ENCODE results near the gene ADGRA1.

DNA sequence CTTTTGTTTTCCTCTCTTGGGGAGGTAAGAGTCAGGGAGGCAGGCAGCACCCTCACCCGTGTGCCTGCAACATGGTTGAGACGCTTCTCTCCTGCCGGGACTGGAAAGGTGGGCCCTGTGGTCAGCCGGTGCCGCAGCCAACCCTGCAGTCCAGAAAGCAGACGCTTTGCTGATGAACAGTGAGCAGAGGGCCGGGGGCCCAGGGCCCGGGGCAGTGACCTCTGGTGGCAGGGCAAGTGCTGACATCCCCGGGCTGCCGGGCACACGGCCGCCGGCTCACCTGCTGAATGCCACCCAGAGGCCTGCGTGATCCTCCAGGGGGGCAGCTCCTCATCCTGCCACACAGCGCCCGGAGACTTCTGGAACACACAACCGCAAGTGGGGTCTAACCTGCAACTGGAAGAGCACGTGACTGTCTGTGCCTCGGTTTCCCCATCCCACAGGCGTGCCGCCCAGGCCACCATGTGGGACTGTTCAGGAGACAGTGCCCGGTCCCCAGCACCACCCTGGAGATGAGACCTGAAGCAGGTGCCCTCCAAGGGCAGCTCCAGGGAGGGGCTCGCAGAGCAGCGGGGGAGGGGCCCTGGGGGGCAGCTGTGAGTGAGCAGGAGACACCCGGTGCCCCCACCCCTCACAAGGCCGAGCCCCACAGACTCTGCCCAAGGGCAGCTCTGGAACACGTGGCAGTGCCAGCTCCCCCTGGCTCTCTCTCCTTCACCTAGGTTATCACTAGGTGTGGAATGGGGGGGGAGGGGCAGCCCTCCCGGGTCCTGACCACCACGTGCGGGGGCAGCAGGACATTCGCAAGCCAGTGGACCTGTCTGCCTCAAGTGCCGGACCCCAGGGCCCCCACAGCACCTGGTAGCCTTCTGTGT is 2.2 kb upstream of the ADGRA1 start:
- TF ChIP-seq, protein P1, sequence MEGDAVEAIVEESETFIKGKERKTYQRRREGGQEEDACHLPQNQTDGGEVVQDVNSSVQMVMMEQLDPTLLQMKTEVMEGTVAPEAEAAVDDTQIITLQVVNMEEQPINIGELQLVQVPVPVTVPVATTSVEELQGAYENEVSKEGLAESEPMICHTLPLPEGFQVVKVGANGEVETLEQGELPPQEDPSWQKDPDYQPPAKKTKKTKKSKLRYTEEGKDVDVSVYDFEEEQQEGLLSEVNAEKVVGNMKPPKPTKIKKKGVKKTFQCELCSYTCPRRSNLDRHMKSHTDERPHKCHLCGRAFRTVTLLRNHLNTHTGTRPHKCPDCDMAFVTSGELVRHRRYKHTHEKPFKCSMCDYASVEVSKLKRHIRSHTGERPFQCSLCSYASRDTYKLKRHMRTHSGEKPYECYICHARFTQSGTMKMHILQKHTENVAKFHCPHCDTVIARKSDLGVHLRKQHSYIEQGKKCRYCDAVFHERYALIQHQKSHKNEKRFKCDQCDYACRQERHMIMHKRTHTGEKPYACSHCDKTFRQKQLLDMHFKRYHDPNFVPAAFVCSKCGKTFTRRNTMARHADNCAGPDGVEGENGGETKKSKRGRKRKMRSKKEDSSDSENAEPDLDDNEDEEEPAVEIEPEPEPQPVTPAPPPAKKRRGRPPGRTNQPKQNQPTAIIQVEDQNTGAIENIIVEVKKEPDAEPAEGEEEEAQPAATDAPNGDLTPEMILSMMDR (IDR thresholded peaks at IDR 0.05), result no peak
- TF ChIP-seq POLR2A (IDR thresholded peaks at IDR 0.05) (no peak), POLR2AphosphoS5 (IDR thresholded peaks at IDR 0.05) (no peak), EP300 (IDR thresholded peaks at IDR 0.05) (no peak)

Data from sigmoid colon (tissue), 4 donors.